Measurements from ENCODE around the gene ZFP1.
"Not testable (repeated sequence)": the region's sequence is repeated elsewhere in the genome, so short reads cannot be mapped to it uniquely, and the experiment has no call there.

The ZFP1 gene

DNA sequence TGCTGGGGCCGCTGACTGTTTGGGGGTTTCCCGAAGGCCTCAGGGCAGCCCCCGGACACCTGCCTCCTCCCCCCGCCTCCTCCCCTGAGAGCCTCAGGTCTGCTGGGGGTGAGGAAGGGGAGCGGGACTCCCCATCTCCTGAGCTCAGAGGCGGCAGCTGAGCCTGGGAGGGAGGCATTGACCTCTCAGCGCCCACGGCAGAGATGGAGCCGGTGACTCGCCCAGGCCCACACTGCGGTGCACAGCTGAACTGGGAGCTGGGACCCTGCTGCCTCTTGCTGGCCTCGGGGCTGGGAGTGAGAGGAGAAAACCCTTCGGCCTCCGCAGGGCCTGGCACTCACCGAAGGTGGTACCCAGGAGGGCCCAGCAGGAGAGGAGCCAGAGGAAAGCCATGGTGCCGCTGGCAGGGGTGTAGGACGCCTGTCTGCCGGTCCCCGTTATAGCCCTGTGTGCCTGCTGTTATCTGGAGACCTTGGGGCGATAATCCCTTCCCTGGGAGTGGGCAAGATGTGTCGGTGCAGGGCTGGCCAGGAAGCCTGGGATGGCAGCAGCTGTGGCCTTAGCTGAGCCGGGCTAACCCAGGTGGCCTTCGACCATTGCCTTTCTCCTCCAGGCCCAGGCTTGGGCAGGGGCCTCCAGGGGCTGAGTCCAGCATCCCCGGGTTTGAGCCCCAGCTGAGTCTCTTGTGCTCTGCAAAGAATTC, 58.6 kb downstream of the ZFP1 start, which contains the start of gene CTRB2:
Gene CTRB2, minus strand, starts transcription at position 413 of the 703 bp plus-strand sequence. Its CDS starts 20 bp downstream, at position 393.
- no peak for DNase-seq (ENCODE audit: extremely low read depth, low read depth)
- TF ChIP-seq, protein P1, sequence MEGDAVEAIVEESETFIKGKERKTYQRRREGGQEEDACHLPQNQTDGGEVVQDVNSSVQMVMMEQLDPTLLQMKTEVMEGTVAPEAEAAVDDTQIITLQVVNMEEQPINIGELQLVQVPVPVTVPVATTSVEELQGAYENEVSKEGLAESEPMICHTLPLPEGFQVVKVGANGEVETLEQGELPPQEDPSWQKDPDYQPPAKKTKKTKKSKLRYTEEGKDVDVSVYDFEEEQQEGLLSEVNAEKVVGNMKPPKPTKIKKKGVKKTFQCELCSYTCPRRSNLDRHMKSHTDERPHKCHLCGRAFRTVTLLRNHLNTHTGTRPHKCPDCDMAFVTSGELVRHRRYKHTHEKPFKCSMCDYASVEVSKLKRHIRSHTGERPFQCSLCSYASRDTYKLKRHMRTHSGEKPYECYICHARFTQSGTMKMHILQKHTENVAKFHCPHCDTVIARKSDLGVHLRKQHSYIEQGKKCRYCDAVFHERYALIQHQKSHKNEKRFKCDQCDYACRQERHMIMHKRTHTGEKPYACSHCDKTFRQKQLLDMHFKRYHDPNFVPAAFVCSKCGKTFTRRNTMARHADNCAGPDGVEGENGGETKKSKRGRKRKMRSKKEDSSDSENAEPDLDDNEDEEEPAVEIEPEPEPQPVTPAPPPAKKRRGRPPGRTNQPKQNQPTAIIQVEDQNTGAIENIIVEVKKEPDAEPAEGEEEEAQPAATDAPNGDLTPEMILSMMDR (IDR thresholded peaks at IDR 0.05; ENCODE audit: low read depth, low read length, missing control alignments): no peak
- no peak within 1 kb of the TSS for H3K4me3 ChIP-seq (replicated peaks; ENCODE audit: low read depth, low read length)

DNA sequence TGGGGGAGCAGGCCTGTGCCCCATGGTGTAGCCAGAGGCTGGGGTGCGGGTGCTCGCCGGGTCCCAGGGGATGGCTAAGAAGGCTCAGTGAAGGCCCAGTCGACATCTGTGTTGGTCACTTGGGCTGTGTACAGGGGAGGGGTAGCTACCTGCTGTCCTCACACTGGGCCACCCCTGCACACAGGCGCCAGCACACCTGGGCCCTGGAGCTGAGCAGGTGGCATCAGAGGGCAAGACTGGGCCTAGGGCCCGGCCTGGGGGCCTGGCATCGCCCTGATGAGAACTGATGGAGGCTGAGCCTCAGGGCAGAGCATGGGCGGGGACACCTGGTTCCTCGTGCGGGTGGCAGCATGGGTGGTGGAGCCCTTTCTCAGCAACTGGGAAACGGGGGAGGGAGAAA, 59.5 kb downstream of the ZFP1 start:
- TF ChIP-seq, protein P1 (IDR thresholded peaks at IDR 0.05; ENCODE audit: low read depth, low read length, missing control alignments): no peak
- H3K4me3 ChIP-seq (replicated peaks; ENCODE audit: low read depth, low read length): no peak overlapping the region
- DNase-seq (ENCODE audit: extremely low read depth, low read depth): no peak

DNA sequence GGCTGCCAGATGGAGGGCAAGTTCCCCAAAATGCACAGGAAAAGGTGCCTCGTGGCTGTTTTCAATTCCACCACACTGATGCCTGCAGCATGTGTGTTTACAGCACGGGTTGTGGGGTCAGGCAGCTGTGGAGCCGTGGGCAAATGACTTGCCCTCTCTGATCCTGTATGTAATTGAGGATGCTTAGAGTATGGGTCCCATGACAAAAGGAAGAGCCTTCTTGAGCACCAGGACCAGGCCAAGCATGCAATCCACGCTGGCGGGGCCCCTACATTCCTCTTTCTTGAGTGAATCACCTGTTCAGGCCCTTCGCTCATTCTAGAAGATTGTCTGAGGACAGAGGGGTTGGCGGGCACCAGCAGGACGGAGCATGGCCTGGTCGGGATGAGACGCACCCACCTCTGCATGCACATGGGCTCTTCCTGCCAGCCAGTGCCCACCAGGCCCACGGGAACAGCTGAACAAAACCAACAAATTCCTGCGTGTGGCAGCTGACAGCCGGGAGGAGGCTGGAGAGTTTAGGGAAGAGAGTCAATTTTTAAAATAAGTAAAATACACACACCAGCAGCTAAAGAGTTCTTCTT, 60.0 kb downstream of the ZFP1 start:
- TF ChIP-seq, protein P1 (IDR thresholded peaks at IDR 0.05; ENCODE audit: low read depth, low read length, missing control alignments): no peak
- no peak for DNase-seq (ENCODE audit: extremely low read depth, low read depth)
- H3K4me3 ChIP-seq (replicated peaks; ENCODE audit: low read depth, low read length): no peak overlapping the region

DNA sequence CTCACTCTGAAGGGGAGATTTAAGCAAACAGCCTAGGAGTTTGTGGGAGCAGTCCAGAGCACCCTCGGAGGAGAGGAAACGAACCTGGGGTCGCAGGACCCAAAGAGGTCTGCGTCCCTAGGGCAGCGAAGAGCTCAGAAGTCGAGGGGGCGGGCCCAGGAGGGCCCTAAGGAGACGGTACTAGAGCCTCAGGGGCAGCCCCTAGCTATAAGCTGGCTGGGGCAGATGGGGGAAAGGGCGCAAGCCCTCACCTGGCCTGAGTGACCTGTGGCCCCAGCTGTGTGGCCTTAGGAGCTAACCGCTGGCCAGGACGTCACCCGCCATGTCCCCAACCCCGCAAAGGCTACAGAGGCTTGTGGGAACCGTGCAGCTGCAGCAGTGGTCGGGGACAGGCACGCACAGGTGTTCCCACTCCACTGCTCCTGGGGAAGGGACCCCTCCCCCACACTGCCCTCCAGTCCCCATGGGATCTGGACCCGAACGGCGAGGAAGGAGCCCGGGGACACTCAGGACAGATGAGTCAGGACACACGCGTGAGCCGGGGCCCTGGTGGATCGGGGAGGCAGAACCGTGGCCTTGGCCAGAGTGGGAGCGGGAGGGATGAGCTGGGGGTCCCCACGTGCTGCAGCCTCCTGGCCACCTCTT, 60.7 kb downstream of the ZFP1 start:
- H3K4me3 ChIP-seq (replicated peaks; ENCODE audit: low read depth, low read length): no peak overlapping the region
- TF ChIP-seq, protein P1 (IDR thresholded peaks at IDR 0.05; ENCODE audit: low read depth, low read length, missing control alignments): no peak
- no peak for DNase-seq (ENCODE audit: extremely low read depth, low read depth)

DNA sequence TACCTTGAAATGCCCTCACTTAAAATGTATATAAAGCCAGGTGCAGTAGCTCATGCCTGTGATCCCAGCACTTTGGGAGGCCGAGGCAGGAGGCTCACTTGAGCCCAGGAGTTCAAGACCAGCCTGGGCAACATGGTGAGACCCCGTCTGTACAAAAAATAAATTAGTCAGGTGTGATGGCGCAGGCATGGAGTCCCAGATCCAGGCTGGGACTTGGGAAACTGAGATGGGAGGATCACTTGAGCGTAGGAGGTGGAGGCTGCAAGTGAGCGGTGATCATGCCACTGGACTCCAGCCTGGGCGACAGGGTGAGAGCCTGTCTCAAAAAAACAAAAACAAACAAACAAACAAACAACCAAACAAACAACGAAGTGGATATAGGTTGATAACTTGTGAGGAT, 61.2 kb downstream of the ZFP1 start:
- not testable (repeated sequence) for H3K4me3 ChIP-seq (replicated peaks; ENCODE audit: low read depth, low read length); DNase-seq (ENCODE audit: extremely low read depth, low read depth)

DNA sequence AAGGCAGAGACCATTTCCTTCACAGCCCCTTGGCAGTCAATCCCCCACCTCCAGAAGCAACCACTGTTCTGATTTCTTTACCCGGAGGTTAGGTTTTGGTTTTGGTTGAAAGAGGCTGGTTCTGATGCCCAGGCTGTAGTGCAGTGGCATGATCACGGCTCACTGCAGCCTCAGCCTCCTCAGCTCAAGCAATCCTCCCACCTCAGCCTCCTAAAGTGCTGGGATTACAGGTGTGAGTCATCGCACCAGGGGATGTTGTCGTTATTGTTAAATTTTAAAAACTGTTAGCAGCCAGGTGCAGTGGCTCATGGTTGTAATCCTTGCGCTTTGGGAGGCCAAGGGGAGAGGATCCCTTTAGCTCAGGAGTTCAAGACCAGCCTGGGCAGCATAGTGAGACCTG, 61.6 kb downstream of the ZFP1 start:
- TF ChIP-seq, protein P1 (IDR thresholded peaks at IDR 0.05; ENCODE audit: low read depth, low read length, missing control alignments): no peak
- DNase-seq (ENCODE audit: extremely low read depth, low read depth): no peak

DNA sequence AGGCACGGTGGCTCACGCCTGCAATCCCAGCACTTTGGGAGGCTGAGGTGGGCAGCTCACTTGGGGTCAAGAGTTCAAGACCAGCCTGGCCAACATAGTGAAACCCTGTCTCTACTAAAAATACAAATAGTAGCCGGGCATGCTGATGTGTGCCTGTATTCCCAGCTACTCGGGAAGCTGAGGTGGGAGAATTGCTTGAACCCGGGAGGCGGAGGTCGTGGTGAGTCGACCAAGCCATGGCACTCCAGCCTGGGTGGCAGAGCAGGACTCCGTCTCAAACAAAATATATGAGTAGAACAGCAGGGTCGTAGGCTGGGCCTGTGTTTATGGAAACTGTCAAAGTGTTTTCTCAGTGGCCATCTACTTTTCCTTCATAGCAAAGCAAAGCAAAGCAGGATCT, 63.0 kb downstream of the ZFP1 start:
- not testable (repeated sequence) for DNase-seq (ENCODE audit: extremely low read depth, low read depth); H3K4me3 ChIP-seq (replicated peaks; ENCODE audit: low read depth, low read length)

More for the DNA sequence above, 61.6 kb downstream of the ZFP1 start:
- H3K4me3 ChIP-seq (replicated peaks; ENCODE audit: low read depth, low read length): no peak overlapping the region
